ENCODE results near the gene RNF175.
A peak's percentile ranks its signal among the peaks of the same experiment; 100 is the strongest.

The RNF175 gene

DNA sequence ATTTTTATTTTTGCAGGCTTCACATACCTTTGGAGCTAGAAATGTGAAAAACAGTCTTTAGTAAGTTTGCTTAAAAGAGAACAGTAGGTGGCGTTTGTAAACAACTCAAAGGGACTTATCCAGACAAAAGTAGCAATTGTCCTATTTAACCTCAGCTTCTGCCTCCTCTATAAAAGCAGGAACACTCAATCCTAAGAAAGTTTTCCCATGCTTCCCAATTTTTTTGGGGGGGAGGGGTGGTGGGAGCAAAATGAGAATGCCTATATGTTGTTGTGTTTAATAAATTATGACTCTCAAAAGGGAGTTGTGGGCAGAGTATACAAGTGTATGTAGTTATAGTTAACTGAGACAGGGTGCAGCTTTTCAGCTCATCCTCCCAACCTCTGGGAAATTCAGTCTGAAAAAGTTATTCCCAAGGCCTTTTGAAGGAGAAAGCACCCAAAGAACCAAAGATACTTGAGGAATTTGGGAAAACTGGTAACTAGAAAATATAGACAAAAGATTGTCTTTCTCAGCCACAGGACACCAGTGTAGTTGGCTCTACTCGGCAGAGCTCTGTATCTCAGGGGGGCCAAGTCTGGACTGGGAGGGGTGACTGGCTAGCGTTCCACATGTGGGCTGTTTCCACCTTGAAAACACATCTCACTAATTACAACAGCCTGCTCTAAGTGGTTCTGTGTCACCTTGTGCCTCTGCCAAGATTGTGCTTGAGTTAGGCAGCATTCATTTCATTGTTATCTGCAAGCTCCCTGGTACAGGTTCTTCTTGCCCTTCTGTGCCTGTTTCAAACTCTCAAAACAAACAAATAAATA, 26.3 kb upstream of the RNF175 start:
- no peak for DNase-seq (ENCODE audit: low spot score)

DNA sequence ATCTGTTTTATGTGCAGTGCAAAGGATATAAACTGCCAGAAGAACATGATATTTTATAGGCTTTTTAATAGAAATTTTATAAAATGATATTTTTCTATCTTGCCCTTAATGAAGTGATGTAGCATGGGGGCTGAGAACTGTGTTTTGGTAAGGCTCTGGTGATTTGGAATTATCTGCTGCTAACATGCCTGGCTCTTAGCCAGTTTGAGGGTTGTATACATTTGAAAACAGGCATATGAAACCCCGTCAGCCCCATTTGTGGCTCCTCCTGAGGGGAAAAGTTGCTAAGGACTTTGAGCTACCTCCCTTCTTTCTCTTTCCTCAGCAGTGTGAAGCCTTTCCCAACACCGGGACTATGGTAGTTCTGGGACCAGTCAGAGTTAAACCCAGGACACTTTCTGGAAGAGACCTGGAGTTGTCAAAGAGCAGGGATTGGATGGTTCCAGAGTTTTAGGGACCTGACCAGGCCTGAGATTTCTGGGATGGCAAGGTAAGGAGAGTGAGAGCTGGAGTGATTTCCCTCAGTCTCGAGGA, 24.4 kb upstream of the RNF175 start:
- DNase-seq (ENCODE audit: low spot score): no peak

DNA sequence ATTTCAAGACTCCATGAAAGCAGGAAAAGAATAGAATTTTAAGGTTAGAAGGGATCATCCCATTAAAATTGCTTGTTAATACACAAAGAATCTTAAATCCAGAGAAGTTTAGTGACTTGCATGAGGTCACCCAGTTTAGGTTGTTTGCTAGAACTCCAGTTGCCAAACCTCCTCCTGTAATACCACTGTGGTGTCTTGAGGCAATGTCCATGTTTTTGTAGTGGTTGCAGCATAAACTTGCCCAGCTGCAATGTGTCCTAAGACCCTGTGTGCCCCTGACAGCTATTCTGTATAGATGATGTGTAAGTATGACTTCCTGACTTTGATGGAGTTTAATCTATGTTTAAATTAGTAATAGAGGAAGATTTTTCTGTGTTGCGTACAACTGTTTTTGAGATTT, 22.8 kb upstream of the RNF175 start:
- no peak for DNase-seq (ENCODE audit: low spot score)

DNA sequence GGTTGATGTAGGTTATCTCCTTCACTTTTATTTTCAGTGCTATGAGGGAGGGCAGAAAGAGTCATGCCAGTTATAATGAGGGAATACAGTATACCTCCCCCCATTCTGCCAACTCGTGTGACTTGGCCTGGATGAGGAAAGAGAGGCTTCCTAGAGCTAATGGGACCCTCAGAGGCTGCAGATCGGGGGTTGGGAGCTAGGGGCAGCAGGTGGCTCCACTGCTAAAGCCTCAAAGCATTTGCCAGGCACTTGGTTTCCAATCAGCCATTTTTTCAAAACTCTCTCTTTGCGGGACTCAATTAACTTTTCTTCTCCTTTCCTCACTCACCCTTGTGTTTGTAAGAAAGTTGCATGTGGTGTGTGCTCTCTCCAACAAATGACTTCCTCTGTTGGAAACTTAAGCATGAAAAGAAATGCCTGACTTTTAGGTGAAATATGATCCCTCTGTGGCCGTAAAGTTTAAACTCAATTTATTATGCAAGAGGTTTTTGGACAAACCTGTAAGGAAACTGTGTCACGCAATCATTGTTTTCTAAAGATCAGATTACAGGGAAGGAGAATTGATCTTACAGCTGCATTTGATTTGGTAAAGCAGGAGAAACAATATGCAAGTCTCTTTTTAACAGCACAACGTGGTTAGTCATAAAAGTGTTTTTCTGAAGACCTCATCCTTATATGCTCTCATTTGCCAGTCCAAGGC, 22.0 kb upstream of the RNF175 start:
- DNase-seq (ENCODE audit: low spot score): no peak

DNA sequence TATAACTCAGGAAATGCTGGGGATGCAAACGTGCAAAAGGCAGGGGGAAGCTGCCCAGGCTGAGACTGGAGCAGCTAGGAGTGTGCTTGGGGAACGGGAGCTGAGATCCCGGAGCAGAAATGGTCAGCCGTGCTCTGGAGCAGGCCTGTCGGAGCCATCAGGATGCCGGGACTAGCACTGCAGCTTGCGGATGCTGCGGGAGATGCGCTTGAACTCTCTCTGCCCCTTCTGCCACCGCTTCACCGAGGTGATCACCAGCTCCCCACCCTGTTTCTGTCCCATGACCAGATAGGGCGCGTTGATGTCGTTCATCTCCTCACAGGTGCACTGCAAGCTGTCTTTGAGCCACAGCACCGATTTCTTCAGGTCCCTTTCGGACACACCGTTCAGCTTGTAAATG, 21.5 kb upstream of the RNF175 start:
- DNase-seq (ENCODE audit: low spot score): no peak

DNA sequence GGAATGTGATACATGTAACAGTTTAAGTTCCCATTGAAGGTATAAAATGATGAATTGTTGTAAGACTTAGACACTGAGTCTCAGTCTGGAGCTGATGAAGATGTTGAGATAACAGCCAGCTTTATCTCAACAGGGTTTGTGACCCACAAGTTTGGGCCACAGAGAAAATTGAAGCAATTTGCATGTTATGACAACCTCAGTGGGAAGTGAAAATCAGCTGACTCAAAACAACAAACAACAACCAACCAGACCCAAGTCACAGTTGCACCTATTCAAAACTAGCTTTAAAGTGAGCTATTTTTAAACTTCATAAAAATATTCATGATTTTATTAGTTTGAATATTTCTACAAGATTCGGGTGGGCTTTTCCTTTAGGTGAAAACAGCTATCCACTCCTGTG, 21.1 kb upstream of the RNF175 start:
- no peak for DNase-seq (ENCODE audit: low spot score)

DNA sequence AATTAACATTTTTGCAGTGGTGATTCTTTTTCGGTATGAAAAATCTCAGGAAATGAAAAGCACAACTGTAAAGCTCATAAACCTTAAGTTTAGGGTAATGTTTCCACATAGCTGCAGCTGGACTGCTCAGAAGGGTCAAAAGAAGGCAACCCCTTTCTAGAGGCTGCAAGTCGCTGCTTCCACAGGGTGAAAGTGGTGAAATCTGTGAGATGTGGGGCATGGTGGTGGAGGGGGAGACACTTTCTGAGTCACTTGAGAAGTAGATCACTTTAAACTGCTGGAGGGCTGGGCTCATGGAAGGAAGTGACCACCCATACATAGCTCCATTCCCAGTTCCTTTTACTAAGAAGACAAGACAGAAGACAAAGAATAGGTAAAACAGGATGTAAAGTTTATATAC, 20.4 kb upstream of the RNF175 start:
- no peak for DNase-seq (ENCODE audit: low spot score)

DNA sequence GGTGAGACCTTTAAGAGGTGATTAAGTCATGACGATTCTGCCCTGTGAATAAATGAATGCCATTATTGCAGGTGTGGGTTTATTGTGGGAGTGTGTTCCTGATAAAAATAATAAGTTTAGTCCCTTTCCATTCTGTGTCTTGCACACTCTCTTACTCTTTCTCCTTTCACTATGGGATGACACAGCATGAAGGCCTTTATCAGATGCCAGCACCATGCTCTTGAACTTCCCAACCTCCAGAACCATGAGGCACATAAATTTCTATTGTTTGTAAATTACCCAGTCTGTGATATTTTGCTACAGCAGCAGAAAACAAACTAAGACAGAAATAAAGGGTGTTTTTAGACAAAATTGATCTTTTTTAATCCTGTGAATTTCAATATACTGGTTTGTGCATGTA, 18.6 kb upstream of the RNF175 start:
- DNase-seq (ENCODE audit: low spot score): no peak

DNA sequence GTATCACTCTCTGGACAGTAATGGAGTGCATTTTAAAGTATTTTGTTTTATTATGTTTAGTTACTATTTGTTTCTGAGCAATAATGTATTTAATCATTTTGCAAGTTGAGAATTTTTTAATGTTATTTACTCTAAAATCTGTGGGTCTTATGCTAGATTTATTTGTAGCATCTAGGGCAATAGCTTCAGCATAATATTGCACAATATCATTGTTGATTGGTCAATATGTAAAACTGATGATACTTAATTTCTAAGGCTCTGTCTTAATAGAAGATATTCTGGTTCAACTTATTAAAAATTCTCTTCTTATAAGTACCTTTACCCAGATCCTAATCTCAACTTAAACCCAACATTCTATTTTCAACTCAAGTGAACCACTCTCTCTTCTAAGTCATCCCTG, 17.6 kb upstream of the RNF175 start:
- DNase-seq (ENCODE audit: low spot score): no peak

DNA sequence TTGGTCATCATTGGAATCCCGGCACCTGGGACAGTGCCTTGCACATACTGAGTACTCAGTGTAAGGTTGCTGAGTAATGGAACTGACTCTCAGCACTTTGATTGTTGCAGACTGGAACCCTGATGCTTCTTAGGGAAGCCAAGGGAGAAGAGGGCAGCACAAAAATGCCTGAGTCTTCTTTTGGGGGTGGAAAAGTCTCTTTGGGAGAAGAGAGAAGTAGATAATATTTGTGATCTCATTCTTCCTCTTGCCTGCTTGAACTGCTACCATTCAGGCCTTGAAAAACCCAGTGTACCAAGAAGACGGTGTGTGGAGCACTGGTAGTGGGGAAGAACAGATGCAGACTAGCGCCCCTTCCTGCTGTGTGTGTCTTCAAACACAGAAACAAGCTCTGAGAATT, 16.8 kb upstream of the RNF175 start:
- no peak for DNase-seq (ENCODE audit: low spot score)

DNA sequence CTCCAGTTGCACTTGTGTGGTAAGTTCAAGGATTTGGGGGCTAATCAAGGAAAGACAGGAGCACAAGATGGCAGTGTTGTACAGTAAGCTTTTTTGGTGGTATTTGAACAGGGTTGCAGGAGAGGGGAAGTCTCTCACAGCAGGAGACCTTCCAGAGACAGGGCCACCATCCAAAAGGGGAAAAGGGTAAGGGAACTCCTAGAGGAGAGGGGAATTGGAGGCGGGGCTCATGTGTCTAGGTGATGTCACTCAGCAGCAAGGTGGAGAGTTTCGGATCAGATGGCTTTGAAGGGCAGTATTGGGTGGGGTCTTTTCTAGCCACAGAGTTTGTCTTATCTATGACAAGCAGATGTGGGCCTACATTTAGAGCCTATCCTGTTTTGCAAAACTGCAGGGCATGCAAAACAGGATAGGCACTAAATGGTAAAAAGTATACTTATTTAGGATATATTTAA, 13.4 kb upstream of the RNF175 start:
- DNase-seq (ENCODE audit: low spot score): peak; percentile 42

DNA sequence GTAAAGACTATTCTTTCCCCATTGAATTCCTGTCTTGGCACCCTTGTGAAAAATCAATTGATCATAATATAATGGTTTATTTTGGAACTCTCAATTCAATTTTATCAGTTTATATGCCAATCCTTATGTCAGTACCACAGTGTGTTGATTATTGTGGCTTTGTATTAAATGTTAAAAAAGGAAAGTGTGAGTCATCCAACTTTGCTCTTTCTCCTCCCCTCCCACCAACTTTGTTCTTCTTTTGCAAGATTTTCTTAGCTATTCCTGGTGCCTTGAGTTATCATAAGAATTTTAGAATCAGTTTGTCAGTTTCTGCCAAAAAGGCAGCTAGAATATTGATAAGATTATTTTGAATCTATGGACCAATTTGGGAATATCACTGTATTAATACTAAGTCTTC, 11.2 kb upstream of the RNF175 start:
- DNase-seq (ENCODE audit: low spot score): no peak

DNA sequence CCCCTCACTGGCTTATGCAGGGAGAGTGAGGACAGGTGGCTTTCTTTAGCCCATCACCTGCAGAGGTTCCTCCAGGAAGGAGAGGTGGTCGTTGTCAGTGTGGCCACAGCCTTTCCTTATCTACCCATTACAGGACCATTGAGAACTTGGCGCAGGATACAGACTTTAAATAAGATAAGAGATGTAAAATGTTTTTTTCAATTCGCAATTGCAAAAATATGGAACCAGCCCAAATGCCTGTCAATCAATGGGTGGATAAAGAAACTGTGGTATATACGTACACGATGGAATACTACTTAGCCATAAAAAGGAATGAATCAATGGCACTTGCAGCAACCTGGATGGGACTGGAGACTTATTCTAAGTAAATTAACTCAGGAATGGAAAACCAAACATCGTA, 6.9 kb upstream of the RNF175 start:
- DNase-seq (ENCODE audit: low spot score): no peak

DNA sequence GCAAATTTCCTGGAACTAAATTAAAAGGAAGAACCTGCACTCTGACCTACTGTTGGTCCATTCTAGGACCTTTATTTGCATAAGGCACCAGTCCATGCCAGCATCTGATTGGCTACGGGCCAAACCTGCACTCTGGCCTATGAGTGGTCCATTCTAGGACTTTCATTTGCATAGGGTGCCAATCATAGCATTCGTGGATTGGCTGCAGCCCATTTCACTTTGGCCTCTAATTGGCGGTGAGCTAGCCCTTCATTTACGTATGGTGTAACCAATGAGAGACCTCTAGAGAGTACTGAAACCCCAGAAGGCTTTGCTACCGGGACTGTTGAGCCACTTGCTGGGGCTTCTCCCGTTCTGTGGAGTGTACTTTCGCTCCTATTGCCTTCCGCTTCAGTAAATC, 6.1 kb upstream of the RNF175 start:
- no peak for DNase-seq (ENCODE audit: low spot score)

DNA sequence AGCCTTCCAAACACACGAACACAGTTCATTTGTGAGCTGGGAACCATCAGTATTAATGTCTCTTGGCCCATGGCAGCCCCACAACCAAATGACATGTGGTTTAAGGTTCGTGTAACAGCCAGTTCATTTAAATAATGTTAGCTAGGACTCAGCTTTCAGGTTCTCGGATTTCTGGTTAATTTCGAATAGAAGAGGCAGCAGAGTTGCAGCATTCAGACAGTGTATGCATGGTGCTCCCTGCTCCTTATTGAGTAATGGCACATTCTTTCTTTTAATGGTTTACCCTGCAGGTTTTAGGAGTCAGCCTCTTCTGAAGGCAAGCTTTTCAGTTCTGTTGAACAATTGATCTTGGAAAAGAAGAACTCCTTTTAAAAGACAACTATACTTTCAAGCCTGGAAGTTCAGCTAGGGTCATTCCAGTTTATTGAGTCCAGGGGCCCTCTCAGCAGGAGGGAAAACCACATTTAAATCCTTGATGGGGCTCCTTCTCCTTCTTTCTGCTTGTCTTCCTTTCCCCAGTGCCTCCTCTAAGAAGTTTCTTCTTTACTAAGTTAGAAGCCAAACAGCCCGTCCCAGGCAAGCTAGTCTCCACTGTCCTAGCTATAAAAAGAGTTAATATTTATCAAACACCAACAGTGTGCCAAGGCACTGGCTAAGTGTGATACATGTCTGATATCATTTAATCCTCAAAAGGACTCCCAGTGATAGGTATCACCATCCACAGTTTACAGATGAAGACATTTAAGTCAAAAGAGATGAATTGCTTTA, 5.0 kb upstream of the RNF175 start:
- no peak for DNase-seq (ENCODE audit: low spot score)

DNA sequence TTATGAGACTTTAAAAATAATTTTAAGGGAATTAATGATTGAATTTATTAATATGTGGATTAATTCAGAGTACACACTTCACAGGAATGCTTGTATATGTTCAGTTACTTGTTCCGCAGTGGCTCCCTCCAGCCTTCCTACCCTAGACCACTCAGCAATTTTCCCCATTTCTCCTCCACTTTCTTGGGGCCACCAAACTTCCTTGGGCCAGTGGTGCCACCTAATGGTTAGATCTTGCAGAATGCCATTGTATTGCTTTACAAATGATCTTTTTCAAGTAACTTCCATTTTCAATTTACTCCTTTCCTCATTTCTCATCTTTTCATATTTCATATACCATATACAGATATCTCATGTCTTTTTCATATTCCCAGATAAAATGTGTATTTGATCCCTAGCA, 3.6 kb upstream of the RNF175 start:
- no peak for DNase-seq (ENCODE audit: low spot score)

DNA sequence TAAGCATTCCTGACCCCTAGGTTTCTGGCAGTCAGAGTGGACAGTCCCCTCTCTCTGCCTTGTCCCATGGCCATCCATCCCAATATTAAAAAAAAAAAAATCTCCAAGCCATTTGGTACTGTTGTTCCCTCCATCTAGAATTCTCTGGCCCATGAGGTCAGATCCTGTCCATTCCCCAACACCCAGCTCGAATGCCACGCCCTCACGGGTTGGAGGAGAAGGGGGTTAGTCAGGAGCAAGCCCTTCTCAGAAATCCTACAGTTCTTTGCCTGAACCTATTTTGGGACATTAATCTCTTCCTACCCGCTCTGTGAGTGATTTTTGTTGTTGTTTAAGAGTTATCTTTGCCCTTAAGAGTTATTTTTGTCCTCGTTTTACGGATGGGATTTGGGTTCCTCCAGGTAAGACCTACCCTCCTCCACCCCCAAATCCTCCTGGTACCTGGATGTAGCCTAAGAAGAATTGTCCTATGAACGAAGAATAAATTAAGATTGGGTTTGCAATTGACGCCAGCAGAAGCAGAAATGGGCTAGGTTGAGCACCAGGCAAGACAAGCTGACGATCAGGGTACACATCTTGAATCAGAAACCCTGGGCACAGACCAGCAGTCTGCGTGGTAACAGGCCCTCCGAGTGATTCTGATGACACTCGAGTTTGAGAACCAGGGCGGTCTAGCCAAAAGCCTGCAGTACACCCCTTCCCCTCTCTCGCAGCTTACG, 977 bp downstream of the RNF175 start:
- DNase-seq (ENCODE audit: low spot score): no peak

DNA sequence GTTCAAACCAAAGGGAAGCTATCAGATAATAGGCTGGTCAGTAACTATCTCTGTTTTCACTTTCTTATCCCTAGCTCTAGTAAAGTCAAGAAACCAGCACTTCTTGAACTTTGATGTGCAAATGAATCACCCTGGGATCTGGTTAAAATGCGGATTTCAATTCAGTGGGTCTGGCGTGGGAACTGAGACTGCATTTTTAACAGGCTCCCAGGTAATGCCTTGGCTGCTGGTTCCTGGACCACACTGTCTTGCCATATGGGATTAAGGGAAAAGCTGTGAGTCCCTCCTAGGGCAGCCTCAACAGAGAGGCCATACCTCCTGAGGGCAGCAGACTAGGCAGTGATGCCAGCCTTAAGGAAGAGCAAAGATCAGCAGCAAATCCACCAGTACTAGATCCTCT, 1.7 kb downstream of the RNF175 start:
- no peak for DNase-seq (ENCODE audit: low spot score)

DNA sequence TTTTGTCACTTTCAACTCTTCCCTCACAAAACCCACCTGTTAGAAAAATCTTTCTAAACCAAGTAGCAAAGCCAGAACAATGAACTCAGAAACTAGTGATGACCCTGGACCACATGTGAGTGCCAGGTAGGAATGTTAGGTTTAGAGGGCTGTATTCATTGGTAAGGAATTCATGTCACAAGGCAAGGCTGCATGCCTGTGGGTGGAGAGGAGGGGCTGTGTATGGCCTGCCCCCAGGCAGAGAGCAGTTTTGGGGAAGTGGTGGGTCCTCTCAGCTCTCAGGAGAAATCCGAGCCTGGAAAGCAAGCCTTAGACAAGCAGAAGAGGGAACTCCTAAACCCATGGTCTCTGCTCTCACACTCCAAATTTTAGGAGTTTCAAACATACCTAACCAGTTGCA, 2.4 kb downstream of the RNF175 start:
- no peak for DNase-seq (ENCODE audit: low spot score)

DNA sequence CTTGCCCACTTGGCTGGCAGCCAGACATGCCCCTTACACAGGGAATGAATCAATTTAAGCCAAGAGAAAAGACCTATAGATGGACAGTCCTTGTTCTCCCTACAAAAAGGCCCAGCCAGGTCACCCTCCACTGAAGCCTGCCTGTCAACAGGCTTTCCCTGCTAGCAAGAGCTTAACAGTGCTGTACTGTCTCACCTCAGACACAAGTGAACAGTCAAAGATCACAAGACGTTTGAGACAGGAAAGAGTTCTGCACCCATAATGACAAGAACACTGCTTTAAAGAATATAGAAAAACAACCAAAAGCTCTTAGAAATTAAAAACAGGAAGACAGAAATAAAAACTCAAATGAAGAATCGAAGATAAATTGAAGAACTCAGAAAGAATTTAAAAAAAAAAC, 4.6 kb downstream of the RNF175 start:
- DNase-seq (ENCODE audit: low spot score): no peak

DNA sequence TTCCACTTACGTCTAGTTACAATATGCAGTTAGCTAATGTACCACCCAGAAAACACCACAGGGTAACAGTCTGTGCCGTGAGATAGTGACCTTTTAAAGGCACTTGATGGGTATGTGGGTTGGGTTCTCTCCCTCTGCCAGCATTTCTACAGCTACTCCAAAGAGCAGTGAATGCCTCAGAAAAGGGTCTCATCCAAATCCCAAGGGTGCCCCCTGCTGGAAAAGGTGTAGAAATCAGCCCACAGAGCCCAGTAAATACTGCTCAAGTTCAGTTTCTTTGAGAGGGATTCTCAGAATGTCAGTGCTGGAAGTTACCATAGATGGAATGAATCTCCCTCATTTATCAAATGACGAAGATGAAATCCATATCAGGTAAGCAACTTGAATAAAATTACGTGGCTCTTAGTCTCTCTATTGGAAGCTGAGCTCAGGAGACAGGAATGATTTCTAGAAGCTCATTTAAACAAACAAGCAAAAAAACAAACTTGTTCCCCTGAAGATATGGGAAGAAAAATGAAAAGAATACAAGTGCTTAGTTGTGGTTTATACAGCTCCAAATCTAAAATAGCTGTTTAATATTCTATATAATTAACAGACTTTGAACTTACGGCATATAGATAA, 9.5 kb downstream of the RNF175 start:
- peak; percentile 77 for DNase-seq (ENCODE audit: low spot score)

DNA sequence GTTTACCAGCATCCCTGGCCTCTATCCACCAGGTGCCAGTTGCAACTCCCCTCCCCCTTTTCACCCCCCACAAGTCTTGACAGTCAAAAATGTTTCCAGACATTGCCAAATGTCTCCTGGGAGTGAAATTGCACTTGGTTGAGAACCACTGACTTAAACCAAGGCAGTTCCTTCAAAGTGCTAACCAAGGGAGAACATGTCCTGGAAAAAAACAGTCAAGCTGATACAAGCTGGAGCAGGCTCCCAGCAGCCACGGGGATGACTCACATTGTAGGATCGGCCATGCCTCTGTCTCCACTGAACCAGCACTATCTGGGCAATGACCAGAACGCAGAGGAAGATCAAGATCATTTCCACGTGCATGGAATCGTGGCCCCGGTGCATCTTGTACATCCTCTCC, 11.4 kb downstream of the RNF175 start:
- DNase-seq (ENCODE audit: low spot score): no peak

Data from iPS-NIHi11 (cell line).